GM18517 (cell line): ENCODE results near the gene CCDC146.
A peak's percentile ranks its signal among the peaks of the same experiment; 100 is the strongest.
"Not testable (repeated sequence)": the region's sequence is repeated elsewhere in the genome, so short reads cannot be mapped to it uniquely, and the experiment has no call there.

Experiments used
- ATAC-seq: cut with Tn5 transposase; IDR thresholded peaks from one replicate; pipeline ENCODE4 v1.9.1; 2021; ENCODE audit warnings: mild to moderate bottlenecking, moderate library complexity; ENCODE audit not compliant: unreplicated experiment

Gene CCDC146

GRCh38 chr7:77327067-77327931 lies 204.9 kb downstream of the CCDC146 start:
- no peak for ATAC-seq

- no peak for ATAC-seq
These were observed 205.7 kb downstream of the CCDC146 start for GRCh38 chr7:77327932-77328628.

GRCh38 chr7:77328669-77329068 lies 206.3 kb downstream of the CCDC146 start:
- ATAC-seq, result no peak

- ATAC-seq, result no peak
These were observed 207.2 kb downstream of the CCDC146 start for GRCh38 chr7:77329466-77330168.

- peak; percentile 62 for ATAC-seq
These were observed 207.9 kb downstream of the CCDC146 start for GRCh38 chr7:77330169-77330882.

GRCh38 chr7:77331938-77332695 lies 209.7 kb downstream of the CCDC146 start:
- ATAC-seq, result peak; percentile 90

- ATAC-seq, result not testable (repeated sequence)
These were observed 211.6 kb downstream of the CCDC146 start for GRCh38 chr7:77334039-77334438.

GRCh38 chr7:77335581-77335980 lies 213.2 kb downstream of the CCDC146 start:
- ATAC-seq, result no peak

- no peak for ATAC-seq
These were observed 215.1 kb downstream of the CCDC146 start for GRCh38 chr7:77337456-77337990.

GRCh38 chr7:77338260-77338659 lies 215.8 kb downstream of the CCDC146 start:
- ATAC-seq, result no peak

- ATAC-seq, result no peak
These were observed 216.6 kb downstream of the CCDC146 start for GRCh38 chr7:77338883-77339629.

GRCh38 chr7:77339726-77340125 lies 217.3 kb downstream of the CCDC146 start:
- no peak for ATAC-seq
